Subcutaneous abdominal adipose tissue (tissue), 5 donors: ENCODE measurements around the gene COL18A1.
A peak's percentile ranks its signal among the peaks of the same experiment; 100 is the strongest.

Experiments
- H3K27ac ChIP-seq: one replicate; pipeline ENCODE4 v1.7.0; 2013; ENCODE audit warnings: low read depth, mild to moderate bottlenecking, inconsistent platforms, low read length, moderate library complexity
- H3K27me3 ChIP-seq, 5 donors: one replicate each; pipeline ENCODE4 v1.7.0; 2013; ENCODE audit warnings: low read length in 5 of 5, inconsistent platforms in 1 of 5; ENCODE audit not compliant: control insufficient read depth in 5 of 5, insufficient read depth in 4 of 5
- H3K36me3 ChIP-seq, 5 donors: one replicate each; pipeline ENCODE4 v1.7.0; 2013; ENCODE audit warnings: low read length in 5 of 5; ENCODE audit not compliant: control insufficient read depth in 5 of 5, insufficient read depth in 5 of 5
- H3K4me1 ChIP-seq, 5 donors: one replicate each; pipeline ENCODE4 v1.7.0; 2013; ENCODE audit warnings: low read length in 5 of 5, mild to moderate bottlenecking in 3 of 5, moderate library complexity in 1 of 5; ENCODE audit not compliant: control insufficient read depth in 5 of 5, insufficient read depth in 5 of 5
- H3K4me3 ChIP-seq, 5 donors: one replicate each; pipeline ENCODE4 v1.7.0; 2013; ENCODE audit warnings: low read length in 5 of 5, low read depth in 1 of 5
- H3K9ac ChIP-seq, 5 donors: one replicate each; pipeline ENCODE4 v1.7.0; 2013; ENCODE audit warnings: low read length in 5 of 5, mild to moderate bottlenecking in 4 of 5, moderate library complexity in 3 of 5
- H3K9me3 ChIP-seq, 5 donors: one replicate each; pipeline ENCODE4 v1.7.0; 2013; ENCODE audit warnings: low read length in 5 of 5; ENCODE audit not compliant: control insufficient read depth in 5 of 5
- donor health status: healthy.
- donor health status: healthy.
- donor health status: healthy.
- donor health status: healthy.
- donor health status: healthy.

COL18A1 gene

DNA sequence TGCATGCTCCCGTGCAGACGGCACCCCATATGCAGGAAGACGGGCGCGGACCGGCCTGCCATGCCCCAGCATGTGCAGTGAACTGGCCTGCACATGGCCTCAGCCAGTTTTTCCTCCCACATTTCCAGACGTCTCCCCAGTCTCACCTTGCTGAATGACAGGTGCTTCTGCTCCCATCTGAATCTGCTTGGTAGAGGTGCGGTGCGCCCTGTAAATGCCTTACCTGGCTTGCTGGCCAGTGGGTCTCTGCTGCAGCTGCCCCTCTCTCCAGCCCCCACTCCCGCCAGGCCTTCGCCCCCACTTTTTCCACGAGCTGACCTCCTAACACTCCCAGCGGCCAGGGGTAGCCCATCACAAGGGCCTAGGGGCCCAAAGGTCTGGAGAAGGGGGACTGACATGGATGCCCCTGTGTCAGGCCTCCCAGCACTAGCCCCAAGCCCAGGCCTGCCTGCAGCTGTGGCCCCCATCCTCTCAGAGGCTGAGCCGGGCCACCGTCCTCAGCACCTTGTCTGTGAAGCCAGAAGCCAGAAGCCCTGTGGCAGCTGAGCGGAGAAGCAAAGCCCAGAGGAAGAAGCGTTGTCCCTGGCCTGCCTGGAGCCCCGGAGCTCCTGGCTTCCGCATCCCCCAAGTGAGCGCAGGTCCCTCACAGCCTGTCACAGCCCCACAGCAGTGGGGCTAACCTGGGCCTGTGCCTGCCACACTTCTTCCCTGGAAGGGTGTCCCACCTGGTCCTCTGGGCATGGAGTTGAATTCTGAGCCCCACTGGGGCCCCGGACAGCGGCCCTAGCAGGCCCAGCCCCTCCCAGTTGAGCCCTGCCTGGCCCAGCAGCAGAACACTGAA is 140.9 kb downstream of the COL18A1 start:
- no peaks in the 10 kb centered on the region for H3K36me3 ChIP-seq
- no peak overlapping the region for H3K4me3 ChIP-seq
- no peak overlapping the region for H3K9ac ChIP-seq

GRCh38 chr21:45546636-45547544 is 141.9 kb downstream of the COL18A1 start:
- H3K4me1 ChIP-seq = peaks cover 3 to 49% (median 37%) of the 10 kb centered on the region in 5 donors
- H3K9me3 ChIP-seq = no peaks in the 10 kb centered on the region
- no peak overlapping the region for H3K9ac ChIP-seq
- no peak overlapping the region for H3K4me3 ChIP-seq
- no peaks in the 10 kb centered on the region for H3K27me3 ChIP-seq
- no peaks in the 10 kb centered on the region for H3K36me3 ChIP-seq
- H3K27ac ChIP-seq = no peak overlapping the region

More for the DNA sequence above, 140.9 kb downstream of the COL18A1 start:
- H3K4me1 ChIP-seq = peaks cover 5 to 48% (median 35%) of the 10 kb centered on the region in 5 donors
- no peaks in the 10 kb centered on the region for H3K27me3 ChIP-seq
- H3K9me3 ChIP-seq = no peaks in the 10 kb centered on the region
- no peak overlapping the region for H3K27ac ChIP-seq

GRCh38 chr21:45547545-45547900 is 142.6 kb downstream of the COL18A1 start:
- H3K27me3 ChIP-seq = no peaks in the 10 kb centered on the region
- H3K27ac ChIP-seq = no peak overlapping the region
- H3K36me3 ChIP-seq = no peaks in the 10 kb centered on the region
- H3K9ac ChIP-seq = no peak overlapping the region
- no peaks in the 10 kb centered on the region for H3K9me3 ChIP-seq
- peaks cover 3 to 53% (median 40%) of the 10 kb centered on the region in 5 donors for H3K4me1 ChIP-seq
- H3K4me3 ChIP-seq = no peak overlapping the region

GRCh38 chr21:45548711-45549491 is 143.9 kb downstream of the COL18A1 start:
- Histone ChIP-seq H3K4me3 (no peak overlapping the region), H3K27me3 (no peaks in the 10 kb centered on the region), H3K9me3 (no peaks in the 10 kb centered on the region), H3K9ac (no peak overlapping the region), H3K27ac (no peak overlapping the region), H3K4me1 (peaks cover 3 to 40% (median 27%) of the 10 kb centered on the region in 5 donors), H3K36me3 (no peaks in the 10 kb centered on the region)

DNA sequence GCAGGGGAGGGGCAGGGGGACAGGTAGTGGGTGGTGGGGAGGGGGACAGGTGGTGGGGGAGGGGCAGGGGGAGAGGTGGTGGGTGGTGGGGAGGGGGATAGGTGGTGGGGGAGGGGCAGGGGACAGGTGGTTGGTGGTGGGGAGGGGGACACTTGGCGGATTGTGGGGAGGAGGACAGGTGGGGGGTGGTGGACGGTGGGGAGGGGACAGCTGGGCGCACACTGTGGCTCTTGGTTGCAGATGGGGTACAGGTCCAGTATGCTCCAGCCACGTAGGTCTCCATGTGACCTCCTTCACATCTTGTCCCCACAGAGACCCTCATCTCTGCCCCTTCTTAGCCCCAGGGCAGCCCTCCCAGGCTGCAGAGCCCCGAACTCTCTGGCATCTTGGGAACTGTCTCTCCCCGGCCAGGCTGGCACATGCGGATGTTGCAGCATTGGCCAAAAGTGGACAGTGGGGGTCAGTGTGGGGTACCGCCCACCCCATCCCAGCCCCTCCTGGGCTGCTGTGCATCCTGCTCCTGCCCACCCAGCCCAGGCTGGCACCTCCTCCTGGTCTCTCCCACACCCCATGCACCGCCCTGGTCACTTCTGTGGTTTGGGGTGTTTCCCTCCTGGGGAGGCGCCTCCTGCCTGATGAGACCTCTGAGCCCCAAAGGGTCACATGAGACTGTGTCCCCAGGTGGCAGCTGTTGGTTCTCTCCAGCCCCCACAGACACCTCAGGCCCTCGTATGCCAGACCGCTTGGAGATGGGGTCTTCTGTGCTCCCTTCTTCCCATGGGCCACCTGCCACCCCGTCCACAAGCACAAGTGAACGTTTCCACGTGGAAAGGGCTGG is 144.9 kb downstream of the COL18A1 start:
- Histone ChIP-seq H3K36me3 (no peaks in the 10 kb centered on the region), H3K9me3 (no peaks in the 10 kb centered on the region), H3K4me1 (peaks cover 3 to 35% (median 26%) of the 10 kb centered on the region in 5 donors), H3K4me3 (peak overlapping the region in 1 of 5 donors; percentile 22), H3K27me3 (no peaks in the 10 kb centered on the region), H3K27ac (no peak overlapping the region), H3K9ac (peak overlapping the region in 2 of 5 donors; percentile 8 to 47)

- H3K9ac ChIP-seq = peak overlapping the region in 3 of 5 donors; percentile 4 to 47 (median 8)
- H3K27me3 ChIP-seq = no peaks in the 10 kb centered on the region
- H3K9me3 ChIP-seq = no peaks in the 10 kb centered on the region
- H3K36me3 ChIP-seq = no peaks in the 10 kb centered on the region
- H3K27ac ChIP-seq = peak overlapping the region; percentile 65
- peaks cover 3 to 37% (median 28%) of the 10 kb centered on the region in 5 donors for H3K4me1 ChIP-seq
- H3K4me3 ChIP-seq = peak overlapping the region in 1 of 5 donors; percentile 22
Measured at GRCh38 chr21:45550522-45551210, 145.7 kb downstream of the COL18A1 start.

DNA sequence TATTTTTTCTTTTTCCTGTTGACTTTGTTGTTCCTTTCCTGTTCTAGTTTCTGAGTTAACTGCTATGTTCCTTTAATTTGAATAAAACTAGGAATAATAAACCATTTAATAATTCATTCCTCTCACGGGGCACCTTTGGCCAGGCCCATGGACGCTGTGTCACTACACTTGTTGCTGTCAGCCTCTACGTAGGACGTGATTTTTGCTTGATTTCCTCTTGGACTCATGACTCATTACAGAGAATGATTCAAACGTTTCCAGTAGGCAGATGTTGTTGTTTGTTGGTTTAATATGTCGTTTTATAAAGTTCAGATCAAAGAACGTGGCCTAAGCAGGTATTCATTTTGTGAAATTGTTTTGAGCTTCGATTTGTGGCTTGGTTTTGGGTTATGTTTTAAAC is 146.4 kb downstream of the COL18A1 start:
- H3K27me3 ChIP-seq = no peaks in the 10 kb centered on the region
- H3K27ac ChIP-seq = peak overlapping the region; percentile 65
- no peaks in the 10 kb centered on the region for H3K36me3 ChIP-seq
- H3K4me1 ChIP-seq = peaks cover 3 to 44% (median 33%) of the 10 kb centered on the region in 5 donors
- H3K9me3 ChIP-seq = no peaks in the 10 kb centered on the region
- H3K9ac ChIP-seq = peak overlapping the region in 1 of 5 donors; percentile 4
- no peak overlapping the region for H3K4me3 ChIP-seq

GRCh38 chr21:45551783-45552695 is 147.1 kb downstream of the COL18A1 start:
- Histone ChIP-seq H3K27ac (no peak overlapping the region), H3K4me3 (no peak overlapping the region), H3K9me3 (no peaks in the 10 kb centered on the region), H3K36me3 (no peaks in the 10 kb centered on the region), H3K9ac (peak overlapping the region in 2 of 5 donors; percentile 7 to 30), H3K27me3 (no peaks in the 10 kb centered on the region), H3K4me1 (peaks cover 3 to 51% (median 33%) of the 10 kb centered on the region in 5 donors)
